ENCODE data around the gene MAPK1. TPM values are rescaled to one million over a fixed set of nuclear protein-coding genes. Genes with fewer than 3 reads are reported as not detected.
A peak's percentile ranks its signal among the peaks of the same experiment; 100 is the strongest.
"Not testable (repeated sequence)": the region's sequence is repeated elsewhere in the genome, so short reads cannot be mapped to it uniquely, and the experiment has no call there.

The MAPK1 gene
- total RNA-seq, 1 experiment from 2014 or later = 55.2 TPM

- peak; percentile 48 for DNase-seq (ENCODE audit: low read depth)
Observed at GRCh38 chr22:21791635-21792625, 75.5 kb downstream of the MAPK1 start.

GRCh38 chr22:21790849-21791610 lies 76.4 kb downstream of the MAPK1 start:
- DNase-seq (ENCODE audit: low read depth) = not testable (repeated sequence)

GRCh38 chr22:21790359-21790758 lies 77.1 kb downstream of the MAPK1 start:
- no peak for DNase-seq (ENCODE audit: low read depth)

GRCh38 chr22:21787565-21787964 lies 79.9 kb downstream of the MAPK1 start:
- not testable (repeated sequence) for DNase-seq (ENCODE audit: low read depth)

GRCh38 chr22:21780259-21780658 lies 87.2 kb downstream of the MAPK1 start:
- DNase-seq (ENCODE audit: low read depth) = no peak

GRCh38 chr22:21779444-21779843 lies 88.0 kb downstream of the MAPK1 start:
- no peak for DNase-seq (ENCODE audit: low read depth)

GRCh38 chr22:21778705-21779363 lies 88.6 kb downstream of the MAPK1 start:
- peak; percentile 62 for DNase-seq (ENCODE audit: low read depth)

GRCh38 chr22:21771631-21771976 lies 95.8 kb downstream of the MAPK1 start:
- no peak for DNase-seq (ENCODE audit: low read depth)

- DNase-seq (ENCODE audit: low read depth) = no peak
Observed at GRCh38 chr22:21768435-21768834, 99.0 kb downstream of the MAPK1 start.

GRCh38 chr22:21766691-21767462 lies 100.6 kb downstream of the MAPK1 start:
- no peak for DNase-seq (ENCODE audit: low read depth)

- DNase-seq (ENCODE audit: low read depth) = no peak
Observed at GRCh38 chr22:21765909-21766529, 101.4 kb downstream of the MAPK1 start.

- DNase-seq (ENCODE audit: low read depth) = no peak
Observed at GRCh38 chr22:21764038-21764804, 103.2 kb downstream of the MAPK1 start.

- no peak for DNase-seq (ENCODE audit: low read depth)
Observed at GRCh38 chr22:21762712-21763581, 104.5 kb downstream of the MAPK1 start.

- DNase-seq (ENCODE audit: low read depth) = no peak
Observed at GRCh38 chr22:21761994-21762680, 105.3 kb downstream of the MAPK1 start.

GRCh38 chr22:21761086-21761485 lies 106.4 kb downstream of the MAPK1 start:
- peak; percentile 45 for DNase-seq (ENCODE audit: low read depth)

GRCh38 chr22:21760640-21761039 lies 106.8 kb downstream of the MAPK1 start:
- DNase-seq (ENCODE audit: low read depth) = peak; percentile 65

- no peak for DNase-seq (ENCODE audit: low read depth)
Observed at GRCh38 chr22:21759646-21760376, 107.6 kb downstream of the MAPK1 start.

GRCh38 chr22:21759093-21759492 lies 108.4 kb downstream of the MAPK1 start:
- DNase-seq (ENCODE audit: low read depth) = no peak
